ENCODE results near the gene DOCK2.

Gene DOCK2

GRCh38 chr5:169880012-169880663 lies 243.1 kb downstream of the DOCK2 start:
- Histone ChIP-seq H3K9me3 (ENCODE audit: insufficient read depth, low read depth, low read length) (no peaks in the 10 kb centered on the region), H4K20me1 (ENCODE audit: insufficient read depth, low read length, poor library complexity, severe bottlenecking) (no peaks in the 10 kb centered on the region), H3K79me2 (ENCODE audit: insufficient read depth, low read length) (no peaks in the 10 kb centered on the region), H3K27me3 (ENCODE audit: insufficient read depth, low read length, poor library complexity, severe bottlenecking) (no peaks in the 10 kb centered on the region), H3K4me2 (ENCODE audit: low read depth, low read length, poor library complexity, severe bottlenecking) (no peak overlapping the region), H3K4me1 (ENCODE audit: insufficient read depth, low read length, poor library complexity, severe bottlenecking) (peaks cover 15% of the 10 kb centered on the region), H3K9me2 (replicated peaks; ENCODE audit: low read depth, low read length) (no peaks in the 10 kb centered on the region), H3F3A (ENCODE audit: low read depth) (no peaks in the 10 kb centered on the region), H3K36me3 (ENCODE audit: insufficient read depth, low read length) (no peaks in the 10 kb centered on the region; the same call in 1 of the 2 replicates), H3K4me3 (ENCODE audit: low read length, poor library complexity, severe bottlenecking) (no peak overlapping the region), H3K9ac (ENCODE audit: low read depth, low read length, poor library complexity, severe bottlenecking) (no peak overlapping the region), H2AFZ (ENCODE audit: low read length) (no peak overlapping the region)
- no peak for TF ChIP-seq CTCF (conservative IDR thresholded peaks at IDR 0.05; ENCODE audit: low read length)
- TF ChIP-seq EZH2phosphoT487 (IDR thresholded peaks at IDR 0.05; ENCODE audit: borderline replicate concordance) = no peak

- no peaks in the 10 kb centered on the region for H3K27me3 ChIP-seq (ENCODE audit: insufficient read depth, low read length, poor library complexity, severe bottlenecking)
- H3K79me2 ChIP-seq (ENCODE audit: insufficient read depth, low read length) = no peaks in the 10 kb centered on the region
- H3K9me2 ChIP-seq (replicated peaks; ENCODE audit: low read depth, low read length) = no peaks in the 10 kb centered on the region
- no peak overlapping the region for H2AFZ ChIP-seq (ENCODE audit: low read length)
- H3F3A ChIP-seq (ENCODE audit: low read depth) = no peaks in the 10 kb centered on the region
- H3K9ac ChIP-seq (ENCODE audit: low read depth, low read length, poor library complexity, severe bottlenecking) = no peak overlapping the region
- TF ChIP-seq CTCF (conservative IDR thresholded peaks at IDR 0.05; ENCODE audit: low read length) (no peak), EZH2phosphoT487 (IDR thresholded peaks at IDR 0.05; ENCODE audit: borderline replicate concordance) (no peak)
- no peaks in the 10 kb centered on the region; the same call in 1 of the 2 replicates for H3K36me3 ChIP-seq (ENCODE audit: insufficient read depth, low read length)
- H3K4me3 ChIP-seq (ENCODE audit: low read length, poor library complexity, severe bottlenecking) = no peak overlapping the region
- no peak overlapping the region for H3K4me2 ChIP-seq (ENCODE audit: low read depth, low read length, poor library complexity, severe bottlenecking)
- no peaks in the 10 kb centered on the region for H4K20me1 ChIP-seq (ENCODE audit: insufficient read depth, low read length, poor library complexity, severe bottlenecking)
- H3K4me1 ChIP-seq (ENCODE audit: insufficient read depth, low read length, poor library complexity, severe bottlenecking) = peaks cover 15% of the 10 kb centered on the region
- H3K9me3 ChIP-seq (ENCODE audit: insufficient read depth, low read depth, low read length) = no peaks in the 10 kb centered on the region
These were observed 243.7 kb downstream of the DOCK2 start for GRCh38 chr5:169880785-169881184.

GRCh38 chr5:169881702-169882303 lies 244.7 kb downstream of the DOCK2 start:
- H4K20me1 ChIP-seq (ENCODE audit: insufficient read depth, low read length, poor library complexity, severe bottlenecking) = no peaks in the 10 kb centered on the region
- H3K79me2 ChIP-seq (ENCODE audit: insufficient read depth, low read length) = no peaks in the 10 kb centered on the region
- TF ChIP-seq EZH2phosphoT487 (IDR thresholded peaks at IDR 0.05; ENCODE audit: borderline replicate concordance) (no peak), CTCF (conservative IDR thresholded peaks at IDR 0.05; ENCODE audit: low read length) (no peak)
- no peaks in the 10 kb centered on the region for H3F3A ChIP-seq (ENCODE audit: low read depth)
- no peaks in the 10 kb centered on the region for H3K9me3 ChIP-seq (ENCODE audit: insufficient read depth, low read depth, low read length)
- H3K27me3 ChIP-seq (ENCODE audit: insufficient read depth, low read length, poor library complexity, severe bottlenecking) = no peaks in the 10 kb centered on the region
- no peaks in the 10 kb centered on the region for H3K9me2 ChIP-seq (replicated peaks; ENCODE audit: low read depth, low read length)
- no peak overlapping the region for H3K4me3 ChIP-seq (ENCODE audit: low read length, poor library complexity, severe bottlenecking)
- no peak overlapping the region for H3K9ac ChIP-seq (ENCODE audit: low read depth, low read length, poor library complexity, severe bottlenecking)
- H3K4me2 ChIP-seq (ENCODE audit: low read depth, low read length, poor library complexity, severe bottlenecking) = no peak overlapping the region
- no peak overlapping the region for H2AFZ ChIP-seq (ENCODE audit: low read length)
- no peaks in the 10 kb centered on the region; the same call in 1 of the 2 replicates for H3K36me3 ChIP-seq (ENCODE audit: insufficient read depth, low read length)
- H3K4me1 ChIP-seq (ENCODE audit: insufficient read depth, low read length, poor library complexity, severe bottlenecking) = peaks cover 15% of the 10 kb centered on the region

All from Loucy (cell line).